Endothelial cell of hepatic sinusoid (primary cell): Measurements from ENCODE around the gene CSTF1.

Experiments
- in situ Hi-C: cut with HindIII; loops from 2 replicates; pipeline ENCODE4 v1.10.0; 2017; ENCODE audit warnings: low sequenced_read_pairs

Gene CSTF1

GRCh38 chr20:56392132-56392880, at the start of gene CSTF1, which contains the start of gene AURKA:
TSS of gene CSTF1 (plus strand) at chr20:56392645. CDS start at chr20:56395553, 2,908 bp downstream.
TSS of gene AURKA (minus strand) at chr20:56392215. CDS start at chr20:56388197, 4,018 bp downstream.
- in situ Hi-C loops: no loop called here

GRCh38 chr20:56342783-56343182, 49.7 kb upstream of the CSTF1 start:
- in situ Hi-C loops: no loop called here

GRCh38 chr20:56343861-56344381, 48.5 kb upstream of the CSTF1 start:
- in situ Hi-C loops: no loop called here

GRCh38 chr20:56345911-56346310, 46.5 kb upstream of the CSTF1 start:
- in situ Hi-C loops: no loop called here

- in situ Hi-C loops: no loop called here
Observed at GRCh38 chr20:56347628-56348304, 44.7 kb upstream of the CSTF1 start.

- in situ Hi-C loops: no loop called here
Observed at GRCh38 chr20:56348305-56348693, 44.1 kb upstream of the CSTF1 start.

GRCh38 chr20:56348746-56349145, 43.7 kb upstream of the CSTF1 start:
- in situ Hi-C loops: no loop called here

GRCh38 chr20:56350842-56351241, 41.6 kb upstream of the CSTF1 start:
- in situ Hi-C loops: no loop called here

- in situ Hi-C loops: no loop called here
Observed at GRCh38 chr20:56352345-56353055, 39.9 kb upstream of the CSTF1 start.

- in situ Hi-C loops: no loop called here
Observed at GRCh38 chr20:56353356-56353755, 39.1 kb upstream of the CSTF1 start.

- in situ Hi-C loops: no loop called here
Observed at GRCh38 chr20:56358070-56358469, 34.4 kb upstream of the CSTF1 start.

GRCh38 chr20:56358600-56359211, 33.7 kb upstream of the CSTF1 start, which contains the start of gene FAM210B:
TSS of gene FAM210B (plus strand) at chr20:56358974. CDS start at chr20:56359006, 32 bp downstream.
- in situ Hi-C loops: no loop called here

- in situ Hi-C loops: no loop called here
Observed at GRCh38 chr20:56359212-56360132, 33.0 kb upstream of the CSTF1 start.

GRCh38 chr20:56360133-56360907, 32.1 kb upstream of the CSTF1 start:
- in situ Hi-C loops: no loop called here

GRCh38 chr20:56360908-56361205, 31.6 kb upstream of the CSTF1 start:
- in situ Hi-C loops: no loop called here

- in situ Hi-C loops: no loop called here
Observed at GRCh38 chr20:56361900-56362299, 30.5 kb upstream of the CSTF1 start.

- in situ Hi-C loops: no loop called here
Observed at GRCh38 chr20:56362833-56363413, 29.5 kb upstream of the CSTF1 start.

GRCh38 chr20:56363491-56363890, 29.0 kb upstream of the CSTF1 start:
- in situ Hi-C loops: no loop called here
